ENCODE results near the gene TMEM44. TPM values are rescaled to one million over a fixed set of nuclear protein-coding genes. Genes with fewer than 3 reads are reported as not detected.
A peak's percentile ranks its signal among the peaks of the same experiment; 100 is the strongest.

Gene TMEM44
- total and polyA plus RNA-seq, 7 experiments from 2014 or later, result 0.33 to 2.6 (median 1.3) TPM

GRCh38 chr3:194573680-194574437, 59.4 kb downstream of the TMEM44 start:
- H3K36me3 Mint-ChIP-seq, result no peaks in the 10 kb centered on the region
- DNase-seq, result peak in 6 of 9 donors; percentile 18 to 38 (median 24)
- H3K27me3 ChIP-seq (ENCODE audit: control insufficient read depth in 2 of 2, insufficient read depth in 2 of 2, low read length in 2 of 2), result no peaks in the 10 kb centered on the region
- H3K27ac Mint-ChIP-seq, result no peak overlapping the region
- no peaks in the 10 kb centered on the region for H3K36me3 ChIP-seq (ENCODE audit: control insufficient read depth in 2 of 3, insufficient read depth in 3 of 3, low read length in 3 of 3)
- H3K27ac ChIP-seq (ENCODE audit: low read depth, low read length), result no peak overlapping the region
- ChIA-PET POLR2A (interaction anchor here (0.9 kb wide), 1 partner anchor 101 kb away, joined by 3 read pairs; no protein-coding TSS in a partner anchor), CTCF (interaction anchor here (0.6 to 3.6 kb wide), 5 partner anchors 30 to 135 kb away, joined by 3 to 23 read pairs (median 3); no protein-coding TSS in a partner anchor)
- H3K9me3 ChIP-seq (ENCODE audit: control insufficient read depth in 2 of 3, low read length in 3 of 3), result no peaks in the 10 kb centered on the region
- intact Hi-C loops (cut with micrococcal nuclease), result loop anchor here (1.0 to 5.0 kb wide), 3 partner anchors 102 to 242 kb away; no protein-coding TSS in a partner anchor
- no peaks in the 10 kb centered on the region for H3K4me1 ChIP-seq (ENCODE audit: control insufficient read depth in 2 of 2, insufficient read depth in 2 of 2, low read length in 2 of 2)
- no peak overlapping the region for H3K4me3 Mint-ChIP-seq
- ATAC-seq, result peak; percentile 87
- H3K9me3 Mint-ChIP-seq, result no peaks in the 10 kb centered on the region
- peaks cover 15 to 30% (median 24%) of the 10 kb centered on the region in 5 donors for H3K27me3 Mint-ChIP-seq
- H3K4me3 ChIP-seq (ENCODE audit: low read length), result no peak overlapping the region
- peaks cover 0 to 17% (median 0%) of the 10 kb centered on the region in 7 donors for H3K4me1 Mint-ChIP-seq

DNA sequence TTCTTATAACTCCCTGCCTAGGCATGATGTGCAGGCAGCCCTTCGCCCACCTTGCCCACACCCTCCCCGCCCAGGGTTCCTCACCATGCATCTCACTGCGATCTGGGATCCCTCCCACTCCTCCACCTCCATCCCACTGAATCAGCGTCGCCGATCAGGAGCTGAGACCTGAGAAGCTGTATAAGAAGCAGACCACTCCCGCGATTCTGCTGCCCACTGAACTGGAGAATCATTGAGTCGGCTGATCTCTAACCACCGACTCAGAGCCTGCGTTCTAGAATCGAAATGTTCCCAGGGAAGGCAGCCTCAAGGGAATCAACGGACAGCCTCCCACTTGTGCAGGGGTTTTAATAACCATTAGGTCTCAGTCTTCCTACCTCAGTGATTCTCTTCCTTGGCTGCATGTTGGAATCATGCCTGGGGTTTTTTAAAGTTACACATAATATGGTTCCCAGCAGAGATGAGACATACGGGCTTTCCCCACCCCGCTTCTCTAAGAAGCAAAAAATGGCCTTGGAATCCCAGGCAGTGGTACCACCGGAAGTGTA, 60.2 kb downstream of the TMEM44 start:
- H3K27ac ChIP-seq (ENCODE audit: low read depth, low read length), result no peak overlapping the region
- H3K9me3 ChIP-seq (ENCODE audit: control insufficient read depth in 2 of 3, low read length in 3 of 3), result no peaks in the 10 kb centered on the region
- H3K4me1 Mint-ChIP-seq, result peaks cover 0 to 17% (median 0%) of the 10 kb centered on the region in 7 donors
- POLR2A ChIA-PET, result no interaction called here
- no peaks in the 10 kb centered on the region for H3K9me3 Mint-ChIP-seq
- H3K4me3 Mint-ChIP-seq, result no peak overlapping the region
- no peak for DNase-seq
- ATAC-seq, result no peak
- H3K36me3 ChIP-seq (ENCODE audit: control insufficient read depth in 2 of 3, insufficient read depth in 3 of 3, low read length in 3 of 3), result no peaks in the 10 kb centered on the region
- intact Hi-C loops (cut with micrococcal nuclease), result loop anchor here (1.0 to 5.0 kb wide), 3 partner anchors 101 to 241 kb away; no protein-coding TSS in a partner anchor
- H3K4me1 ChIP-seq (ENCODE audit: control insufficient read depth in 2 of 2, insufficient read depth in 2 of 2, low read length in 2 of 2), result no peaks in the 10 kb centered on the region
- no peaks in the 10 kb centered on the region for H3K27me3 ChIP-seq (ENCODE audit: control insufficient read depth in 2 of 2, insufficient read depth in 2 of 2, low read length in 2 of 2)
- H3K27me3 Mint-ChIP-seq, result peaks cover 15 to 30% (median 24%) of the 10 kb centered on the region in 5 donors
- H3K27ac Mint-ChIP-seq, result no peak overlapping the region
- H3K36me3 Mint-ChIP-seq, result no peaks in the 10 kb centered on the region
- CTCF ChIA-PET, result interaction anchor here (1.0 to 3.6 kb wide), 3 partner anchors 96 to 103 kb away, joined by 3 to 23 read pairs (median 4); no protein-coding TSS in a partner anchor
- no peak overlapping the region for H3K4me3 ChIP-seq (ENCODE audit: low read length)

DNA sequence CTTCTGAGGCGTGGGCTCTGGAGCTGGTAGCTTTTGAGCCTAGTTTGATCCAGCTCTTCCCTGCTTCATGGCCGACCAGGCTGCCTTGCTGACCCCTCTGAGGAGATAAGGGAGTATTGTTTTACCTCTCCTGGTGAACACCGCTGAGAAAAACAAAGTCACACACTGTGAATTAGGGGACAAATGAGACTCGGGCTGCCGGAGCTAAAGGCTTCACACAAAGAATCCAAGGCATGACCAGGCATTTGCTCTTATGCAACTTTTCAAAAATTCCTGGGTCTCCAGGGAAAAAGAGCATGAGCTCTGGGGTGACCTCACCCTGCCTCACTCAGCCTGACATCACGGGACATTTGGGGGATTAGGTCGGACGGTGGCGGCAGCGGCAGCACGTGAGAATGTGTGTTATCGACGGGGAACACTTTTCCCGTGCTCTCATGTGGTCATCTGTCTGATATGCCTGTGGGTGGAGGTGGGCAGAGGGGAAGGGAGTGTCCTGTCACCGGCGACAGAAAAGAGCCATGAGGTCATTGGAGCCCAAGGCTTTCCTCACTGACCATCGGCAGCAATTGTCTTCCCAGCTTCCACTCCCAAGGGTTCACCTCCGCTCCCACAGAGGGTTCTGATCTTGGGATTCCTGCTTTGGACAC, 61.0 kb downstream of the TMEM44 start:
- ChIA-PET POLR2A (no interaction called here), CTCF (interaction anchor here (3.6 kb wide), 1 partner anchor 100 kb away, joined by 23 read pairs; no protein-coding TSS in a partner anchor)
- intact Hi-C loops (cut with micrococcal nuclease), result loop anchor here (2.0 to 5.0 kb wide), 2 partner anchors 107 to 240 kb away; no protein-coding TSS in a partner anchor
- H3K4me3 ChIP-seq (ENCODE audit: low read length), result no peak overlapping the region
- peak; percentile 24 for ATAC-seq
- H3K36me3 ChIP-seq (ENCODE audit: control insufficient read depth in 2 of 3, insufficient read depth in 3 of 3, low read length in 3 of 3), result no peaks in the 10 kb centered on the region
- no peak overlapping the region for H3K27ac ChIP-seq (ENCODE audit: low read depth, low read length)
- no peaks in the 10 kb centered on the region for H3K9me3 ChIP-seq (ENCODE audit: control insufficient read depth in 2 of 3, low read length in 3 of 3)
- Mint-ChIP-seq H3K36me3 (no peaks in the 10 kb centered on the region), H3K27ac (no peak overlapping the region), H3K4me3 (no peak overlapping the region), H3K4me1 (peaks cover 0 to 15% (median 0%) of the 10 kb centered on the region in 7 donors), H3K27me3 (peaks cover 15 to 28% (median 24%) of the 10 kb centered on the region in 5 donors), H3K9me3 (no peaks in the 10 kb centered on the region)
- no peak for DNase-seq
- no peaks in the 10 kb centered on the region for H3K27me3 ChIP-seq (ENCODE audit: control insufficient read depth in 2 of 2, insufficient read depth in 2 of 2, low read length in 2 of 2)
- no peaks in the 10 kb centered on the region for H3K4me1 ChIP-seq (ENCODE audit: control insufficient read depth in 2 of 2, insufficient read depth in 2 of 2, low read length in 2 of 2)

GRCh38 chr3:194571491-194572142, 61.6 kb downstream of the TMEM44 start:
- H3K4me1 Mint-ChIP-seq, result peaks cover 0 to 15% (median 0%) of the 10 kb centered on the region in 7 donors
- Histone ChIP-seq H3K36me3 (ENCODE audit: control insufficient read depth in 2 of 3, insufficient read depth in 3 of 3, low read length in 3 of 3) (no peaks in the 10 kb centered on the region), H3K27me3 (ENCODE audit: control insufficient read depth in 2 of 2, insufficient read depth in 2 of 2, low read length in 2 of 2) (no peaks in the 10 kb centered on the region), H3K9me3 (ENCODE audit: control insufficient read depth in 2 of 3, low read length in 3 of 3) (no peaks in the 10 kb centered on the region), H3K27ac (ENCODE audit: low read depth, low read length) (no peak overlapping the region), H3K4me3 (ENCODE audit: low read length) (no peak overlapping the region), H3K4me1 (ENCODE audit: control insufficient read depth in 2 of 2, insufficient read depth in 2 of 2, low read length in 2 of 2) (no peaks in the 10 kb centered on the region)
- no peak overlapping the region for H3K4me3 Mint-ChIP-seq
- POLR2A ChIA-PET, result no interaction called here
- H3K27ac Mint-ChIP-seq, result no peak overlapping the region
- no peak for ATAC-seq
- H3K36me3 Mint-ChIP-seq, result no peaks in the 10 kb centered on the region
- DNase-seq, result no peak
- intact Hi-C loops (cut with micrococcal nuclease), result loop anchor here (2.0 to 5.0 kb wide), 2 partner anchors 107 to 239 kb away; no protein-coding TSS in a partner anchor
- no peaks in the 10 kb centered on the region for H3K9me3 Mint-ChIP-seq
- CTCF ChIA-PET, result interaction anchor here (3.6 kb wide), 1 partner anchor 99 kb away, joined by 23 read pairs; no protein-coding TSS in a partner anchor
- H3K27me3 Mint-ChIP-seq, result peaks cover 15 to 31% (median 24%) of the 10 kb centered on the region in 5 donors

- intact Hi-C loops (cut with micrococcal nuclease), result loop anchor here in 1 of 2 donors (5.0 kb wide), 1 partner anchor 239 kb away; no protein-coding TSS in a partner anchor
- H3K27ac Mint-ChIP-seq, result no peak overlapping the region
- H3K27me3 ChIP-seq (ENCODE audit: control insufficient read depth in 2 of 2, insufficient read depth in 2 of 2, low read length in 2 of 2), result no peaks in the 10 kb centered on the region
- H3K4me3 ChIP-seq (ENCODE audit: low read length), result no peak overlapping the region
- DNase-seq (no peak), ATAC-seq (no peak)
- ChIA-PET POLR2A (no interaction called here), CTCF (no interaction called here)
- H3K36me3 ChIP-seq (ENCODE audit: control insufficient read depth in 2 of 3, insufficient read depth in 3 of 3, low read length in 3 of 3), result no peaks in the 10 kb centered on the region
- H3K4me1 ChIP-seq (ENCODE audit: control insufficient read depth in 2 of 2, insufficient read depth in 2 of 2, low read length in 2 of 2), result no peaks in the 10 kb centered on the region
- no peak overlapping the region for H3K27ac ChIP-seq (ENCODE audit: low read depth, low read length)
- H3K36me3 Mint-ChIP-seq, result no peaks in the 10 kb centered on the region
- no peaks in the 10 kb centered on the region for H3K9me3 Mint-ChIP-seq
- peaks cover 0 to 15% (median 0%) of the 10 kb centered on the region in 7 donors for H3K4me1 Mint-ChIP-seq
- H3K9me3 ChIP-seq (ENCODE audit: control insufficient read depth in 2 of 3, low read length in 3 of 3), result no peaks in the 10 kb centered on the region
- peaks cover 15 to 31% (median 24%) of the 10 kb centered on the region in 5 donors for H3K27me3 Mint-ChIP-seq
- no peak overlapping the region for H3K4me3 Mint-ChIP-seq
Measured at GRCh38 chr3:194570898-194571297, 62.3 kb downstream of the TMEM44 start.

- Histone ChIP-seq H3K4me1 (ENCODE audit: control insufficient read depth in 2 of 2, insufficient read depth in 2 of 2, low read length in 2 of 2) (no peaks in the 10 kb centered on the region), H3K4me3 (ENCODE audit: low read length) (no peak overlapping the region), H3K27ac (ENCODE audit: low read depth, low read length) (no peak overlapping the region), H3K36me3 (ENCODE audit: control insufficient read depth in 2 of 3, insufficient read depth in 3 of 3, low read length in 3 of 3) (no peaks in the 10 kb centered on the region), H3K27me3 (ENCODE audit: control insufficient read depth in 2 of 2, insufficient read depth in 2 of 2, low read length in 2 of 2) (no peaks in the 10 kb centered on the region), H3K9me3 (ENCODE audit: control insufficient read depth in 2 of 3, low read length in 3 of 3) (no peaks in the 10 kb centered on the region)
- ATAC-seq (no peak), DNase-seq (no peak)
- Mint-ChIP-seq H3K4me3 (no peak overlapping the region), H3K4me1 (peaks cover 0 to 15% (median 0%) of the 10 kb centered on the region in 7 donors), H3K27me3 (peaks cover 15 to 31% (median 24%) of the 10 kb centered on the region in 5 donors), H3K36me3 (no peaks in the 10 kb centered on the region), H3K9me3 (no peaks in the 10 kb centered on the region), H3K27ac (no peak overlapping the region)
- intact Hi-C loops (cut with micrococcal nuclease), result loop anchor here in 1 of 2 donors (5.0 kb wide), 1 partner anchor 238 kb away; no protein-coding TSS in a partner anchor
- CTCF ChIA-PET, result no interaction called here
- POLR2A ChIA-PET, result no interaction called here
Measured at GRCh38 chr3:194570235-194570634, 63.0 kb downstream of the TMEM44 start.
